Measurements from ENCODE around the gene IHH. TPM values are rescaled to one million over a fixed set of nuclear protein-coding genes. Genes with fewer than 3 reads are reported as not detected.

Gene IHH
- total RNA-seq, 1 donor from 2014 or later, result not detected

DNA sequence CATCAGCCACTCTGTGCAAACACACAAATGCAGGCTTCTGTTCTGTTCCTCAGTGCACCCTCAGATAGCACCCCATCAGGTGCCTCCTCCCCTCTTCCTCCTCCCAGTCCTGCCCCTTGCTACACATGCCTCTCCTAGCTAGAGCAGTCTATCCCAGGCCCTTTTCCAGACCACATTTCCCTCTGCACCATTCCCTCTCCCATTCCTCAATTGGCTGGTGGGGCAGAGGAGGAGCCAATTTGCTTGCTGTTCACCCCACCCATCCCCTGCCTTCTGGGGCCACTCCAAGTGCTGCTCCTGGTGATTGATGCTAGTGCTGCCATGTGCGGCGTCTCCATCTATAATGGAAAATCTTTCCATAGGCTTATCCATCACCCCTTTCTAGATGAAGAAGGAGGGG lies 24.8 kb downstream of the IHH start:
- H3K27me3 ChIP-seq (ENCODE audit: insufficient read depth, low read length), result peaks cover 43% of the 10 kb centered on the region
- H2AFZ ChIP-seq (ENCODE audit: low read depth, low read length), result no peak overlapping the region
- no peaks in the 10 kb centered on the region for H3K9me3 ChIP-seq (ENCODE audit: insufficient read depth, low read depth, low read length)
- H3K4me3 ChIP-seq (ENCODE audit: insufficient read depth, low read depth, low read length), result no peak overlapping the region
- H3K79me2 ChIP-seq (ENCODE audit: insufficient read depth, low read length), result no peaks in the 10 kb centered on the region
- DNase-seq (ENCODE audit: low read depth), result no peak
- H3K4me1 ChIP-seq (ENCODE audit: insufficient read depth, low read length), result no peaks in the 10 kb centered on the region
- no peaks in the 10 kb centered on the region for H3K36me3 Mint-ChIP-seq (ENCODE audit: low read depth, unreplicated experiment)
- H3K4me3 Mint-ChIP-seq (ENCODE audit: unreplicated experiment), result no peak overlapping the region
- H3K9me3 Mint-ChIP-seq (ENCODE audit: unreplicated experiment), result no peaks in the 10 kb centered on the region
- no peak overlapping the region for H3K27ac Mint-ChIP-seq (ENCODE audit: unreplicated experiment)
- no peak for TF ChIP-seq EZH2 (IDR thresholded peaks at IDR 0.05; ENCODE audit: insufficient read depth, low read length)
- TF ChIP-seq, protein P1, sequence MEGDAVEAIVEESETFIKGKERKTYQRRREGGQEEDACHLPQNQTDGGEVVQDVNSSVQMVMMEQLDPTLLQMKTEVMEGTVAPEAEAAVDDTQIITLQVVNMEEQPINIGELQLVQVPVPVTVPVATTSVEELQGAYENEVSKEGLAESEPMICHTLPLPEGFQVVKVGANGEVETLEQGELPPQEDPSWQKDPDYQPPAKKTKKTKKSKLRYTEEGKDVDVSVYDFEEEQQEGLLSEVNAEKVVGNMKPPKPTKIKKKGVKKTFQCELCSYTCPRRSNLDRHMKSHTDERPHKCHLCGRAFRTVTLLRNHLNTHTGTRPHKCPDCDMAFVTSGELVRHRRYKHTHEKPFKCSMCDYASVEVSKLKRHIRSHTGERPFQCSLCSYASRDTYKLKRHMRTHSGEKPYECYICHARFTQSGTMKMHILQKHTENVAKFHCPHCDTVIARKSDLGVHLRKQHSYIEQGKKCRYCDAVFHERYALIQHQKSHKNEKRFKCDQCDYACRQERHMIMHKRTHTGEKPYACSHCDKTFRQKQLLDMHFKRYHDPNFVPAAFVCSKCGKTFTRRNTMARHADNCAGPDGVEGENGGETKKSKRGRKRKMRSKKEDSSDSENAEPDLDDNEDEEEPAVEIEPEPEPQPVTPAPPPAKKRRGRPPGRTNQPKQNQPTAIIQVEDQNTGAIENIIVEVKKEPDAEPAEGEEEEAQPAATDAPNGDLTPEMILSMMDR (IDR thresholded peaks at IDR 0.05; ENCODE audit: insufficient read depth, low read depth, low read length), result no peak
- no peak overlapping the region for H3K4me2 ChIP-seq (ENCODE audit: low read length)
- no peaks in the 10 kb centered on the region for H3K4me1 Mint-ChIP-seq (ENCODE audit: low read depth, unreplicated experiment)
- no peak for FAIRE-seq
- H3K9ac ChIP-seq (ENCODE audit: low read length), result no peak overlapping the region
- no peaks in the 10 kb centered on the region for H4K20me1 ChIP-seq (ENCODE audit: insufficient read depth, low read length)
- H3K27ac ChIP-seq (ENCODE audit: low read depth, low read length), result no peak overlapping the region
- no peaks in the 10 kb centered on the region for H3K36me3 ChIP-seq (ENCODE audit: insufficient read depth, low read length)
- peaks cover 82% of the 10 kb centered on the region for H3K27me3 Mint-ChIP-seq (ENCODE audit: low read depth, unreplicated experiment)

DNA sequence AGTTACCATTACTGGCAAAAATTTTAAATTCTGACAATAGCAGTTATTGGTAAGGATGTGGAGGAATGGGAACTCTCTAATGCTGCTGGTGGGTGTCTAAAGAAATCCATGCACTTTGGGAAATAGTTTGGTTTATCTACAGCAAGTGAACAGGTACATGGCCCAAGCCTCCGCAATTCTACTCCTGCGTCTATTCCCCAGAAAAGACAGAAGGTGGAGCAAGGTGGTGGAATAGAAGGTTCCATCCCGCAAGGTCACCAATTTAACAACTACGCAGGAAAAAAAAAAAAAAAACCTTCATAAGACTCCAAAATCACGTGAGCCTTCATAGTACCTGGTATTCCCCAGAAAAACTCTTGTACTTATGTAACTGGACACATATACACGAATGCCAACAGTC lies 25.9 kb downstream of the IHH start:
- Histone ChIP-seq H3K4me2 (ENCODE audit: low read length) (no peak overlapping the region), H3K27me3 (ENCODE audit: insufficient read depth, low read length) (peaks cover 34% of the 10 kb centered on the region), H4K20me1 (ENCODE audit: insufficient read depth, low read length) (no peaks in the 10 kb centered on the region), H3K9me3 (ENCODE audit: insufficient read depth, low read depth, low read length) (no peaks in the 10 kb centered on the region), H3K27ac (ENCODE audit: low read depth, low read length) (no peak overlapping the region), H3K4me1 (ENCODE audit: insufficient read depth, low read length) (no peaks in the 10 kb centered on the region), H2AFZ (ENCODE audit: low read depth, low read length) (no peak overlapping the region), H3K4me3 (ENCODE audit: insufficient read depth, low read depth, low read length) (no peak overlapping the region), H3K79me2 (ENCODE audit: insufficient read depth, low read length) (no peaks in the 10 kb centered on the region), H3K9ac (ENCODE audit: low read length) (no peak overlapping the region), H3K36me3 (ENCODE audit: insufficient read depth, low read length) (no peaks in the 10 kb centered on the region)
- Mint-ChIP-seq H3K36me3 (ENCODE audit: low read depth, unreplicated experiment) (no peaks in the 10 kb centered on the region), H3K4me3 (ENCODE audit: unreplicated experiment) (no peak overlapping the region), H3K27ac (ENCODE audit: unreplicated experiment) (no peak overlapping the region), H3K9me3 (ENCODE audit: unreplicated experiment) (no peaks in the 10 kb centered on the region), H3K27me3 (ENCODE audit: low read depth, unreplicated experiment) (peaks cover 75% of the 10 kb centered on the region), H3K4me1 (ENCODE audit: low read depth, unreplicated experiment) (no peaks in the 10 kb centered on the region)
- FAIRE-seq, result no peak
- TF ChIP-seq EZH2 (IDR thresholded peaks at IDR 0.05; ENCODE audit: insufficient read depth, low read length), result no peak
- no peak for DNase-seq (ENCODE audit: low read depth)

DNA sequence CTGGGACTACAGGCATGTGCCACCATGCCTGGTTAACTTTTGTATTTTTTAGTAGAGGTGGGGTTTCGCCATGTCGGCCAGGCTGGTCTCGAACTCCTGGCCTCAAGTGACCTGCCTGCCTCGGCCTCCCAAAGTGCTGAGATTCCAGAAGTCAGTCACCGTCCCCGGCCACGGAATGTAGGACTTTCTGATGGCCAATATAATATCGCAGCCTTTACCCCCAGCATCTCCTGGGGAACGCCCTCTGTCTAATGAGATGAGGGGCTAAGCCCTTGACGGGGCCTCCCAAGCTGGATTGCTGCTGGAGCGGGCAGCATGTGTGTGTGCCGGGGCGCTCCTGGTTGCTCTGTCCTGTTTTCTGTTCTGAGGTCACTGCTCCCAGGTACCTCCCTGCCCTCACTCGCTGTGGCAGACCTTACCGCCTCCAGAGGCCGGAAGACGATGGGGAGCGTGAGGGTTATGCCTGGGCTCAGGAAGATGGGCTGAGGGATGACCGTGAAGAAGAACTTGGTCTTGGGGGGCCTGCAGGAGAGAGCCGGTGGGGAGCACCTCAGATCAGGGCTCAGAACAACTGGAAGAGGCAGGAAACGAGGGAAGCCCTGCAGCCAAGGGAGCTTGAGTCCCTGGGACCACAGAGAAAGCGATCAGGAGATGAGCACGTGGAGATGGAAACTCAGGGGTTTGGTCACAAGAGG lies 28.5 kb downstream of the IHH start:
- Histone ChIP-seq H4K20me1 (ENCODE audit: insufficient read depth, low read length) (no peaks in the 10 kb centered on the region), H3K9ac (ENCODE audit: low read length) (no peak overlapping the region), H3K79me2 (ENCODE audit: insufficient read depth, low read length) (no peaks in the 10 kb centered on the region), H3K27ac (ENCODE audit: low read depth, low read length) (no peak overlapping the region), H3K36me3 (ENCODE audit: insufficient read depth, low read length) (no peaks in the 10 kb centered on the region), H3K4me1 (ENCODE audit: insufficient read depth, low read length) (no peaks in the 10 kb centered on the region), H2AFZ (ENCODE audit: low read depth, low read length) (no peak overlapping the region), H3K4me2 (ENCODE audit: low read length) (no peak overlapping the region), H3K27me3 (ENCODE audit: insufficient read depth, low read length) (peaks cover 26% of the 10 kb centered on the region), H3K4me3 (ENCODE audit: insufficient read depth, low read depth, low read length) (no peak overlapping the region), H3K9me3 (ENCODE audit: insufficient read depth, low read depth, low read length) (no peaks in the 10 kb centered on the region)
- no peaks in the 10 kb centered on the region for H3K4me1 Mint-ChIP-seq (ENCODE audit: low read depth, unreplicated experiment)
- TF ChIP-seq EZH2 (IDR thresholded peaks at IDR 0.05; ENCODE audit: insufficient read depth, low read length), result no peak
- TF ChIP-seq, protein P1 (IDR thresholded peaks at IDR 0.05; ENCODE audit: insufficient read depth, low read depth, low read length), result no peak
- H3K9me3 Mint-ChIP-seq (ENCODE audit: unreplicated experiment), result no peaks in the 10 kb centered on the region
- FAIRE-seq (no peak), DNase-seq (ENCODE audit: low read depth) (no peak)
- H3K27ac Mint-ChIP-seq (ENCODE audit: unreplicated experiment), result no peak overlapping the region
- no peak overlapping the region for H3K4me3 Mint-ChIP-seq (ENCODE audit: unreplicated experiment)
- H3K36me3 Mint-ChIP-seq (ENCODE audit: low read depth, unreplicated experiment), result no peaks in the 10 kb centered on the region
- H3K27me3 Mint-ChIP-seq (ENCODE audit: low read depth, unreplicated experiment), result peaks cover 69% of the 10 kb centered on the region

Measured in astrocyte (in vitro differentiated cells and primary cell).